GM04503 (cell line): Measurements from ENCODE around the gene SALL1.

Experiments used
- DNase-seq: peaks from one replicate; pipeline ENCODE4 v3.0.0-alpha.2; 2012; ENCODE audit warnings: low read depth

Gene SALL1

DNA sequence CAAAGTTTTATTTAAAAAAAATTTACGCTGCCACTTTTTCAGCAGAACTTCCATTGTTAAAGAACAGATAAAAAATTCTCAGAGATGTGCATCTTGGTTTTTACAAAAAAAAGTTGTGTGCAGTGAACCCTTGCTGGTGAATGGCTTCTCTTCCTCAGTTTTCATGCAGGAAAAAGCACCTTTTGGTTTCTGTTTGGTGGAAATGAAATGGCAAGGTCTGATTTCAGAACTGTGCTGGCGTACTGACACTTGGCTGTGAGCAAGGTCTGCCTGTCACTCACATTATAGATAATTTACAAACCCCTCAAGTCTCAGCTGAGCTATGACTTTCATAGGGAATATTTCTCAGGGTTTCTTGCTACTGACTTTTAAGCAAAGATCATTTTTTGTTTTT lies 5.7 kb upstream of the SALL1 start:
- DNase-seq, result no peak

GRCh38 chr16:51155820-51156806 lies 5.0 kb upstream of the SALL1 start:
- no peak for DNase-seq

- no peak for DNase-seq
These were observed 4.1 kb upstream of the SALL1 start for GRCh38 chr16:51155199-51155607.

DNA sequence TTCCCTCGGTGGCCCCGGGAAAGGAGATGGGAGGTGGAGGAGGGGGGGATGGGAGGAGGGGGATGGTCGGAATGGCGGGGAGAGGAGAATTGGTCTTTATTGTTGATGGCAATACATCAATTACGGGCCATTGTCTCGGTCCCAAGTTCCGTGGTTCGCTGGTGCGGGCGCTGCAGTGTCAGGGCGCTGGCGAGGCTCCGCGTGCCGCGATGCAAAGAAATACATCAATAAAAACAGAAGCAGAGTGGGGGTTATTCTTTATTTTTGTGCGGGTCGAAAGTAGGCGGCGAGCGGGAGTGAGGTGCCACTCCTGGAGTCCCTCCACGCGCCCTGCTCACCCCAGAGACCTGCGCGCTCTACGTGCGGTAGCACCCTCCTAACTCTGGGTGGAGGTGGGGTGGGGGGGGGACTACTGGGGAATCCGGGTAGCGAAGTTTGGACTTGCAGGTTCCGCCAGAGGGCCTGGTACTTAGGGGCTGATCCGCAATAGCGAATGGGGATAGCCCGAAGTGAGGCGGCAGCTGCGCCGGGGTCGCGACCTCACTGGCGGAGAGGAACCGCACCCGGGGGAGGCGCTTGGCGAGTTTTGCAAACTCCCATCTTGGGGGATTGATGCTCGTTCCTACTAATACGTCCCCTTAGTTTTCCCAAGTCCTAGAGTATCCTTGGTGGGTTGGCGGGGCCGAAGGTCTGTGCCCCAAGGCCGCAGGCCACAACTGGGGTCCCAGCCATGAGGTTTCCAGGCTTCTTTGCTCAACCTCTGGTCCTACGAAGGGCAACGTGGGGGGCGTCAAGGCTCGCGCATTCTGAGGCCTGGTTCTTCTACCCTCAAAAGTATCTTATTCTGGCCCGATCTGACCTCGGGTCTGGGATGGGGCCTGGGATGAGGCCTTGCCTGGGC lies 3.5 kb upstream of the SALL1 start:
- DNase-seq, result no peak

DNA sequence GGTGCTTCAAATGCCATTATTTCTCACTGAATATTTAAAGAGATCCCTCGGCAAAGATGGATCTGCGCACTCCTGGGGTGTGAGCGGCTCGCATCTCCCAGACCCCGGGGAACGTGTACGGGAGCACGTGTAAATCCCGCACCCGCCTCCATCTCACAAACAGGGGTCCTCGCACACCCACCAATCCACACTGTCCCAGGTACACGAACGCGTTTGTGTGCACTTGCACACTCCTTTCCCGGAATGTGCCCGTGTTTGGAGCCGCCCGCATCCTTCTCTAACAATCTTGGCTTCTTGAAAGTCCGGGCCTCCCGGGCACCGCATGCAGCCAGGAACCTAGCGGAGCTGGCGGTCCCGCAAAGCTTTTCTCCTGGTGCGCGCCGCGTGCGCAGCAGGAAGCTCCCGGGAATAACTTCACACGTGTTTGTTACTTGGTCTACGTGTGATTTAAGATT lies 2.5 kb upstream of the SALL1 start:
- no peak for DNase-seq

DNA sequence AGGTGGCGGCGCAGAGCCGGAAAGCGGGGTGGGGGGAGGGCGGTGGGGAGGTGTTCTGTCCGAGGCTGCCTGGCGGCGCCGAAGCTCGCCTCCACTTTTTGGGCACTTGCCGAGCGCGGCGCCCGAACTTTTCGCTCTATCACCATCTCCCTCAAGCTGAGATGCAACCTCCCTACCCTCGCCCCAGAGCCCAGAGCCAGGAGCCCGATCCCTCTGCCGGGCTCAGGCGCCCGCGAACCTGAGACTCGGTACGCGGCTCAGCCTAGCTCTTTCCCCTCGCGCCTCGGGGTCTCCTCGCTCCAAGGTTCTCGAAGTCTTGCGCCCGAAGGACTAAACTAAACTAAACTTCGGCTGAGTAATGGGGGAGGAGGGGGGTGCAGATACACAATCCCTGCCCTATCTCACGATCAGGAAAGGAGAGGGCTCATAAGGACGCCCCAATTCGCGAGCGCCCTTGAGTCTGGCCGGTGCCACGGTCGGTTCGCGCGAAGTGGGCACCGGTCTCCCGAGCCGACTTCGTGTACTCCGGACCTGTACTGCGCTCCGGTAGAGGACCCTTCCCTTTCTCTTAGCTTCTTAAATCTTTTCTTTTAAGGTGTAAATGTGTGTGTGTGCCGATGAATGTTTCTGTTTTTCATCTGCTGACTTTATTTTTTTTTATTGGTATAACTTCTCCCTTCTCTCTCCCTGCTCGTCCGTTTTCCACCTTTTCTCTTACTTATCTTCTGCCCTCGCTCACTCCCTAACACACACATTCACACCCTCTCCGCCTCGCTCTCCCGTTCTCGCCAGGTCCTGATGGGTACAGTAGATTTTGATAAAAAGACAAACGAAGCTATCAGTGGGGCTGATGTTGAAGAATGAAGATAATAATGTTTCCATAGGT lies 1.9 kb upstream of the SALL1 start:
- DNase-seq, result no peak

DNA sequence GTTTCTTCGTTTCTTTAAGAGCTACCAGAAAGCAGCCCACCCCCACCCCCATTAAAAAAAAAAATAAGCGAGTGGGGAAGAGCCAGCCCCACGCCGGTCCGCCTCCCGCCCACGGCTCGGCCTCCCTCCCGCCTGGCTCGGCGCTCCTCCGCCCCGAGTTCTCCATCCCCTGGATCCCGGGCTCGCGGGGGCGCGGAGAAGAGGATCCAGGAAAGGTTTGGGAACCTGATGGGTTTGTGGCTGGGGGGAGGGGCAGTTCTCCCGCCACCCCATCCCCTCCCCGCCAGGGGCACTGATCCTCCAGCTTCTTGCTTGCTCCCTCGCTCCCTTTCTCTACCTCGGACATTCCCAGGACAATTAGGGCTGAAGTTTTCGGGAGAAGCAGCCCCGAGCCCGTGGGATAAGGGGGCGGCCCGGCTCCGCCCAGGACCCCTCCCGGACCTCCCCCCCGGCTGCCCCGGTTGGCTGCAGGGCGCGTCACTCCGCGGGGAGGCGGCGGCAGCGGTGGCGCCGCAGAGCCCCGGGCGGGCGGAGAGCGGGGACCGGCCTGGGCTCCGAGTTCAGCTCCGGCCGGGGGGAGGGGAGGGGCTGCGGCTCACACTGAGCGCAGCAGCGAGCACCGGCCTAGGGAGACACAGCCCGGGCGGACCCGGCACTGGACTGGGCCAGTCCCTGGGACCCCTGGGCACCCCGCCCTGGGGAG lies 1.0 kb upstream of the SALL1 start:
- DNase-seq, result peak; percentile 56

DNA sequence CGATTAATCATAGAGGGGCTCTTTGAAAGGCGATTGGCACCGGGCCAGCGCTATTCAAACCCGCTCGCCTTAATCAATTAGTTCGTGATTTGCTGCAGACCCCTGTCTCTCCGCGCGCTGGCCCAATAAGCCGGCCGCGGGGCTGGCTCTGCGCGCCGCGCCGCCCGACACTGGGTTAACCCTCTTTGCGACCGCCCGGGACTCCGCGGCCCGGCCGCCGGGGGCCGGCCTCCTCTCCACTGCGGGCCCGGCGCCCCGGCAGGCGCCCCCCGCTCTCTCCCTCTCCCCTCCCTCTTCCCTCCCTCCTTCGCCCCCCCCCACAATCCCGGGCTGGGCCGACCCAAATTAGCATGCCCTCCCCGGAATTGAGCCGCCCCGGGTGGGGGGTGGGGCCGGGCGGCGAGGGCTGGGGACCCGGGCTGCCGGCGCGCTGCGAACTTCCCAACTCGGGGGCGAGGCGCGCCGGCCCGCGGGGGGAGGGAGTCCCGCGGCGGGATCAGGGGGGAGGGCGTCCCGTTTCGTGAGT lies 428 bp upstream of the SALL1 start:
- no peak for DNase-seq

DNA sequence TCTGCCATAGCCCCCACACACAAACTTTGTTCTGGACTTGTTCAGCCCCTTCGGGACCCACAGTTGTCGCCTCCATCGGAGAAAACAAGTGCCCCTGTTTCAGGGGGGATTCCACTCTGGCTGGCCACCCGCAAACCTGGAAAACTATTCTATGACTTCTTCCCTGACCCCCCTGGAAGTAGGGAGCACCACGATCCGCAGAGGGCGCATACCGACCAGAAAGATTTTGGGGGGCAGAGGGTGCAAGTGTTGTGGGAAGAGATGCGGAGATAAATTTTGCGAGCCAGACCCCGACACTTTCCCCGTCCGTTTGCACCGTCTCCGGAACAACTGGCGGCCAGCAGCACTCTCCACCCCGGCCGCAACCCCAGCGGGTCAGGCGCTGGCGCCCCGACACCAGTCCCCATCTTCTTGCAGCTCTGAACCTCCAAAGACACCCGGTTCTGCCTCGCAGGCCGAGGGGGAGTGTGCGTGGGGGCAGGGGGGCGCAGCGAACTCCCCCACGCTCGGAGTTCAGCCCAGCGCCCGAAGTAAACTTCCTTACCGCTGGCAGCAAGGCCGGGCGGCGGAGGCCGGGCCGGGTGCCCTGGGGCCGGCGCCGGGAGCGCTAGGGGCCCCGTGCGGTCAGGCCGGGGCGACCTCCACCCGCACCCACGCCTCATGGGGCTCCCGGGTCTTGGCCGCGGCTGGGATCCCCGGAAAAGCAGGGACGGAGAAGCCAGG lies 744 bp downstream of the SALL1 start:
- no peak for DNase-seq

DNA sequence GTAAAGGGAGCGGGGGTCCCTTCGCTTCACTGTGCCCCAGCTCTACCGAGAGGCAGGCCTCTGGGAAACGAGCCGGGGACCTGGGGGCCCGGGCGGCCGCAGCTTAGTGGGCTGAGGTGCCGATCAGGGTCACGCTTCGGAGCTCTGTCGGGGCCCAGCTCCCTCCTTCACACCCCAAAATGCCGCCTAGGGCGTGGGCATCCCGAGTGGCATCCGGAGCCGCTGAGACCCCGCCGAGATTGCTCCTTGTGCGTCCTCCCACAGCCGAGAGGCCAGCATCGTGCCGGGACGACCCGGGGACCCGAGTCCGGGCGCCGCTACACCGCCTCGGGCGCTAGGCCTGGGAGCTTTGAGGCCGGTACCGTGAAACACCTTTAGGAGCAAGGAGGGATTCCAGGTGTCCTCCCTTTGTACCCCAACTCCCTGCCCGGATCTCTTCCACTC lies 1.3 kb downstream of the SALL1 start:
- no peak for DNase-seq

DNA sequence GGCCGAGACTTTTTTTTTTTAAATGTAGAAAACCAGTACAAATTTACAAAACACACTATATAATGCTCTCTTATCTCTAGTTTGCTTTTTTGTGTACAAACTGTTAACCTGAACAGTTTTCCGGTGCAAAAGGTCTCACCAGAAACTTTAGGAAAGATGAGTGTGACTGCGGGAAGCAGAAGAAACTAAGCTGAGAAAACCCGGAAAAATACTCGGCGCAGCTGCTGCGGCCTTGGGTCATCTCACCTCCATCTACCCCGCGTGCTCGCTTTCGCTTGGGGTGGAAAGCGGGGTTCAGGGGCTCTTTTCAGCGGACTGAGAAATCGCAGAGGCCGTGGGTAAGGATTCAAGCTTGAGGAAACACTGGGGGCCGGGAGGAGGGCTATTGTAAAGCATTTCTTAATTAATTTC lies 1.8 kb downstream of the SALL1 start:
- no peak for DNase-seq

- DNase-seq, result no peak
These were observed 2.3 kb downstream of the SALL1 start for GRCh38 chr16:51148678-51149228.

- DNase-seq, result no peak
These were observed 3.0 kb downstream of the SALL1 start for GRCh38 chr16:51147776-51148677.

DNA sequence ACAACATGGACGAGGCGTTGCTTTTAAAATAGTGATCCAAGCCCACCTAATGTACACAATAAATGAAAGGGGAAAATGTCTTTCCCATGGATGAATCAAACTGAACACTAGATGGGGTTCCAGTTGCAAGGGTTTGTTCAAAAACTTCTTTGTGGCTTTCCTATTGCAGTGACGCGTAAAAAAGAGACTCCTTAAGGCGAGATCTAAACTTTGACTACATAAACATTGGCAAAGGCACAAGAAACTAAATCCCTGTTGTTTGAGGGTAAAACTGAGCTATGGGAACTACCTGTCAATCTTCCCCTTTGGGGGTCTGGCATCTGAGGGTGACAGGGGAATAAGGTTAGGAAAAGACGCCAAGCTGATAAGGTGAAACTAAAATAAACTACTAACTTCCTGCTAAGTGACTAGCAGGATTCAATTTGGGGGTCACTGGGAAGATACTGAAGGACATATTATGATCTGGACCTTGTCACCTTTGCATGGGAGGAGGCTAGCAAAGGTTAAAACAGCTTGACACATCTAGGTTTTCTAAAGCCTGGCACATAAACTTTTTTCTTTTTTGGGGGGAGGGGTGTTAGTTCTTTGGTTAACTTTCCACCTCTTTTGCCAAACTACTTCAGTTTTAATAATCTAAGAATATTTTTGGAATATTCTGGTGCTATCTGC lies 4.7 kb downstream of the SALL1 start:
- DNase-seq, result no peak

- DNase-seq, result no peak
These were observed 6.9 kb downstream of the SALL1 start for GRCh38 chr16:51144203-51144602.

DNA sequence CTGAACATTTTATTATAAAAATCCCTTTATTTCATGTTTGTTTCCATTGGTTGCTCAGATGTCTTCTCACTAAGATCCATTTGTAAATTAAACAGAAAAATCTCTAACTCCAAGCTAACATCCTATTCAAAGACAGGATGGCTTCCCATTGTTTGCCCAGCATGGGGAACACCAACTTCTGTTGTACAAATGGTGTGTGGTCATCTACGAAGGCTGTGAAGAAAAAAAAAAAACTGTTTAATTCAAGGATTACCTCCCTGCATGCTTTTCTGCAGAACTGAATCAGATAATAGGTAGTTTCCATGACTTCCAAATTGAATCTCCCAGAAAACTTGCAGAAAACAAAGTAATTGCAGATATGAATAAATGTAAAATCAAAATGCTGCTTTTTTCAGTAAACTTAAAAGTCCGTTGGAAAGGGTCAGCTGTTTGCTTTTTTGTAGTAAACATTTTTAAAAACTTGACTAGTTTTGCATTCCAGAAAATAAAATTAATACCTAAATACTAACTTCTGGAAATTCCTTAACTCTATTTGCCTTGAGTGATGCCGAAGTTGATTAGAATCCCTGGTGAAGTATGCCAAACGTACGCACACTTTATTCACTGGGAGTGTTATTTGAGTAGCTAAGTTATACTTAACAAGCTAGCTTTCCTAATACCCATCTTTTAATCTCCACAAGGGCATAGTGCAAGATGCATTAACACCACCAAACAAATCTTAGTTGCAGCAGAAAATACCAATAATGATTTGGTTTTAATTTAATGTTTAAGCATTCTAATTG lies 7.7 kb downstream of the SALL1 start:
- DNase-seq, result no peak

DNA sequence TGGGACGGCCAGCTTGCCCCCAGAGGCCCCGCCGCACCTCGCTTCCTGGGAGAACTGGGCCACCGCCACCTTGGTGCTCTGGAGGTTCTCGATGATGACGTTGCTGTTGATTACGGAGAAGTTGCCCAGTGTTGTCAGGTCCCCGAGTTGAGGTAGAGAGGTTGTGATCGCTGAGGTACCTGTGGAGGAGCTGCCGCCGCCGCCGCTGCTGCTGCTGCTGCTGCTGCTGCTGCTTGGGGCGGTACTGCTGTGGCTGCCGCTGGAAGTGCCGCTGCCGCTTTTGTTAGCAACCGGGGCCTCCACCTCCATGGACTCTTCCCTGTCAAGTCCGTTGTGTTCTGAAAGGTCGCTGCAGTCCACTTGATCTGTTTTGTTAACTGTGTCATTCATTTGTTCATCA lies 9.5 kb downstream of the SALL1 start:
- DNase-seq, result no peak
